ENCODE results near the gene UBR7.

UBR7 gene

DNA sequence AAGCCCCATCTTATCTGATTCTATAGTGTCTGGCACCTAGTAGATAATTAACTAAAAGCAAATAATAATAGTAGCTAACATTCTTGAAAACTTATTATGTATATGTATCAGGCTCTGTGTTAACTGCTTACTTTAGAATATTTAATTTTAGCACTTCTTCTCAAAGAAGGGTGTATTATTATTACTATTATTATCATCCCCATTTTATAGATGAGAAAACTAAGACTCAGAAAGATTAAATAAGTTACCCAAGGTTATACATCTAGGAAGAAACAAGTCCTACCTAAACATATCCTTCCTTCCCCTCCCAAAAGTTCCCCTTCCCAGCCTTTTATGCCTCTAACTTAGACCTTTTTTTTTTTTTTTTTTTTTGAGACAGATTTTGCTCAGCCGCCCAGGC, 61.4 kb downstream of the UBR7 start:
- Histone ChIP-seq H2BK15ac (replicated peaks; ENCODE audit: low read depth) (no peak overlapping the region), H3K4me3 (ENCODE audit: low read length) (no peak overlapping the region), H4K8ac (ENCODE audit: low read depth, low read length) (no peak overlapping the region), H3K18ac (ENCODE audit: low read length) (no peak overlapping the region), H2BK120ac (ENCODE audit: low read depth, low read length) (no peak overlapping the region), H3K36me3 (ENCODE audit: control insufficient read depth, insufficient read depth, low read length) (peaks cover 3% of the 10 kb centered on the region), H2BK5ac (ENCODE audit: low read length) (no peak overlapping the region), H3K4me1 (ENCODE audit: control insufficient read depth, low read depth, low read length) (peaks cover 4% of the 10 kb centered on the region), H3K27me3 (ENCODE audit: insufficient read depth, low read length, poor library complexity) (no peaks in the 10 kb centered on the region), H3K4ac (ENCODE audit: low read depth, low read length) (no peak overlapping the region), H3K56ac (ENCODE audit: low read length) (no peak overlapping the region), H3K27ac (ENCODE audit: low read depth, low read length) (no peak overlapping the region), H3K79me2 (ENCODE audit: control insufficient read depth, insufficient read depth, low read length) (peaks cover 2% of the 10 kb centered on the region), H3K79me1 (ENCODE audit: low read length) (peaks cover 13% of the 10 kb centered on the region), H3K9ac (ENCODE audit: low read length) (no peak overlapping the region), H3K4me2 (ENCODE audit: low read length) (no peak overlapping the region), H3K23ac (ENCODE audit: low read length) (no peak overlapping the region), H2AK5ac (ENCODE audit: low read length) (no peak overlapping the region), H4K5ac (ENCODE audit: low read length) (no peak overlapping the region)
- no peak for DNase-seq
- WGBS (ENCODE audit: extremely low coverage, insufficient coverage, low lambda C conversion rate), result no CpG with 5 or more reads among the region's 1 CpG

- no peak overlapping the region for H3K23ac ChIP-seq (ENCODE audit: low read length)
- no peak overlapping the region for H3K4me3 ChIP-seq (ENCODE audit: low read length)
- no peaks in the 10 kb centered on the region for H3K27me3 ChIP-seq (ENCODE audit: insufficient read depth, low read length, poor library complexity)
- no peak overlapping the region for H3K4ac ChIP-seq (ENCODE audit: low read depth, low read length)
- no peak overlapping the region for H2BK5ac ChIP-seq (ENCODE audit: low read length)
- H3K9ac ChIP-seq (ENCODE audit: low read length), result no peak overlapping the region
- no peak overlapping the region for H4K8ac ChIP-seq (ENCODE audit: low read depth, low read length)
- H3K27ac ChIP-seq (ENCODE audit: low read depth, low read length), result no peak overlapping the region
- no peak overlapping the region for H2AK5ac ChIP-seq (ENCODE audit: low read length)
- no peaks in the 10 kb centered on the region for H3K36me3 ChIP-seq (ENCODE audit: control insufficient read depth, insufficient read depth, low read length)
- peak; percentile 36 for DNase-seq
- H3K18ac ChIP-seq (ENCODE audit: low read length), result no peak overlapping the region
- no CpG with 5 or more reads among the region's 10 CpGs for WGBS (ENCODE audit: extremely low coverage, insufficient coverage, low lambda C conversion rate)
- peaks cover 3% of the 10 kb centered on the region for H3K79me2 ChIP-seq (ENCODE audit: control insufficient read depth, insufficient read depth, low read length)
- peaks cover 16% of the 10 kb centered on the region for H3K79me1 ChIP-seq (ENCODE audit: low read length)
- H3K4me2 ChIP-seq (ENCODE audit: low read length), result no peak overlapping the region
- H3K4me1 ChIP-seq (ENCODE audit: control insufficient read depth, low read depth, low read length), result peaks cover 4% of the 10 kb centered on the region
- H2BK120ac ChIP-seq (ENCODE audit: low read depth, low read length), result no peak overlapping the region
- no peak overlapping the region for H3K56ac ChIP-seq (ENCODE audit: low read length)
- no peak overlapping the region for H2BK15ac ChIP-seq (replicated peaks; ENCODE audit: low read depth)
- no peak overlapping the region for H4K5ac ChIP-seq (ENCODE audit: low read length)
Measured at GRCh38 chr14:93269341-93270068, 62.4 kb downstream of the UBR7 start.

GRCh38 chr14:93271111-93271510, 64.1 kb downstream of the UBR7 start:
- no peaks in the 10 kb centered on the region for H3K36me3 ChIP-seq (ENCODE audit: control insufficient read depth, insufficient read depth, low read length)
- H2BK120ac ChIP-seq (ENCODE audit: low read depth, low read length), result no peak overlapping the region
- no peak overlapping the region for H2AK5ac ChIP-seq (ENCODE audit: low read length)
- peaks cover 4% of the 10 kb centered on the region for H3K4me1 ChIP-seq (ENCODE audit: control insufficient read depth, low read depth, low read length)
- DNase-seq, result no peak
- H3K27me3 ChIP-seq (ENCODE audit: insufficient read depth, low read length, poor library complexity), result no peaks in the 10 kb centered on the region
- no peak overlapping the region for H2BK5ac ChIP-seq (ENCODE audit: low read length)
- no peak overlapping the region for H3K23ac ChIP-seq (ENCODE audit: low read length)
- no peak overlapping the region for H3K27ac ChIP-seq (ENCODE audit: low read depth, low read length)
- H3K4ac ChIP-seq (ENCODE audit: low read depth, low read length), result no peak overlapping the region
- H4K5ac ChIP-seq (ENCODE audit: low read length), result no peak overlapping the region
- peaks cover 3% of the 10 kb centered on the region for H3K79me2 ChIP-seq (ENCODE audit: control insufficient read depth, insufficient read depth, low read length)
- H3K9ac ChIP-seq (ENCODE audit: low read length), result no peak overlapping the region
- H3K79me1 ChIP-seq (ENCODE audit: low read length), result peaks cover 14% of the 10 kb centered on the region
- no peak overlapping the region for H4K8ac ChIP-seq (ENCODE audit: low read depth, low read length)
- no peak overlapping the region for H3K4me2 ChIP-seq (ENCODE audit: low read length)
- no CpG with 5 or more reads among the region's 6 CpGs for WGBS (ENCODE audit: extremely low coverage, insufficient coverage, low lambda C conversion rate)
- H3K4me3 ChIP-seq (ENCODE audit: low read length), result no peak overlapping the region
- H3K18ac ChIP-seq (ENCODE audit: low read length), result no peak overlapping the region
- H2BK15ac ChIP-seq (replicated peaks; ENCODE audit: low read depth), result no peak overlapping the region
- H3K56ac ChIP-seq (ENCODE audit: low read length), result no peak overlapping the region

DNA sequence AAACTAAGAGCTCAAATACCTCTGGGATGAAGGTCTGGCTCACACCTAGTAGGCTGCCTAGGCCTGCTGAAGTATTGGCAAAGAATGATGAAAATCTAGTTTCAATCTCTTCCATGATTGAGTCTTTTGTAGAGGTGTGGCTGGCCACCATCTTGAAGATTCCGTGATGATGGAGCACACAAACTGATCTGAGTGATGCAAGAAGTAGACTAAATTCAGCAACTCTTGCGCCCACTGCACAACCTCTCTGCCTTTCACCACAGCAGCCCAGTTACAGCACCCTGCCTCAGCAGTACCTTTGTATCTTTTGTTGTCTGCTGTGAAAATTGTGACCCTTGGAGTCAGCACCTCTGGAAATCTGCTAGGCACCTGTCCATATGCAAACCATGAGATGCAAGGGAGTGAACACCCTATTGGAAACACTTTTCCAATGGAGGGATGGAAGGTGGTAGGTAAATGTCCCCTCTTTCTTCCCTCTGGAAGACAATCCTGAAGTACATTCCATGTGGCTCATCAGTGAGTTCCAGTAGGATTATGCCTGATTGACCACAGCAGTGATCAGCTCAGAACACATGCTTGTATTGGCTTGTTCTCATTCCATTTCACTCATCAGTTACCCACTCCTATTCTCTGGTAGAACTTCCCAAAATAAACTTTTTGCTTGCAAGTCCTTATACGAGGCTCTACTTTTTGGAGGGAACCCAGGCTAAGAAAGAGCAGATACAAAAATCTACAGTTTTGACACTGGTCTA, 67.2 kb downstream of the UBR7 start:
- Histone ChIP-seq H3K36me3 (ENCODE audit: control insufficient read depth, insufficient read depth, low read length) (no peaks in the 10 kb centered on the region), H3K4me3 (ENCODE audit: low read length) (no peak overlapping the region), H2BK15ac (replicated peaks; ENCODE audit: low read depth) (no peak overlapping the region), H3K79me1 (ENCODE audit: low read length) (peaks cover 13% of the 10 kb centered on the region), H4K8ac (ENCODE audit: low read depth, low read length) (no peak overlapping the region), H3K9ac (ENCODE audit: low read length) (no peak overlapping the region), H2AK5ac (ENCODE audit: low read length) (no peak overlapping the region), H3K56ac (ENCODE audit: low read length) (no peak overlapping the region), H3K4me2 (ENCODE audit: low read length) (no peak overlapping the region), H3K27me3 (ENCODE audit: insufficient read depth, low read length, poor library complexity) (no peaks in the 10 kb centered on the region), H3K23ac (ENCODE audit: low read length) (no peak overlapping the region), H2BK5ac (ENCODE audit: low read length) (no peak overlapping the region), H3K18ac (ENCODE audit: low read length) (no peak overlapping the region), H2BK120ac (ENCODE audit: low read depth, low read length) (no peak overlapping the region), H3K79me2 (ENCODE audit: control insufficient read depth, insufficient read depth, low read length) (peaks cover 3% of the 10 kb centered on the region), H3K4ac (ENCODE audit: low read depth, low read length) (no peak overlapping the region), H3K4me1 (ENCODE audit: control insufficient read depth, low read depth, low read length) (peaks cover 4% of the 10 kb centered on the region), H4K5ac (ENCODE audit: low read length) (no peak overlapping the region), H3K27ac (ENCODE audit: low read depth, low read length) (no peak overlapping the region)
- DNase-seq, result no peak
- no CpG with 5 or more reads among the region's 3 CpGs for WGBS (ENCODE audit: extremely low coverage, insufficient coverage, low lambda C conversion rate)

GRCh38 chr14:93276031-93276716, 69.1 kb downstream of the UBR7 start:
- H4K5ac ChIP-seq (ENCODE audit: low read length), result no peak overlapping the region
- no peaks in the 10 kb centered on the region for H3K27me3 ChIP-seq (ENCODE audit: insufficient read depth, low read length, poor library complexity)
- H3K4ac ChIP-seq (ENCODE audit: low read depth, low read length), result no peak overlapping the region
- no peak overlapping the region for H2BK5ac ChIP-seq (ENCODE audit: low read length)
- peaks cover 3% of the 10 kb centered on the region for H3K79me2 ChIP-seq (ENCODE audit: control insufficient read depth, insufficient read depth, low read length)
- H3K36me3 ChIP-seq (ENCODE audit: control insufficient read depth, insufficient read depth, low read length), result no peaks in the 10 kb centered on the region
- H3K4me3 ChIP-seq (ENCODE audit: low read length), result no peak overlapping the region
- no peak overlapping the region for H3K18ac ChIP-seq (ENCODE audit: low read length)
- H2BK15ac ChIP-seq (replicated peaks; ENCODE audit: low read depth), result no peak overlapping the region
- H3K23ac ChIP-seq (ENCODE audit: low read length), result no peak overlapping the region
- H3K4me1 ChIP-seq (ENCODE audit: control insufficient read depth, low read depth, low read length), result peaks cover 4% of the 10 kb centered on the region
- no peak overlapping the region for H2BK120ac ChIP-seq (ENCODE audit: low read depth, low read length)
- no peak overlapping the region for H3K4me2 ChIP-seq (ENCODE audit: low read length)
- WGBS (ENCODE audit: extremely low coverage, insufficient coverage, low lambda C conversion rate), result no CpG with 5 or more reads among the region's 3 CpGs
- no peak for DNase-seq
- H2AK5ac ChIP-seq (ENCODE audit: low read length), result no peak overlapping the region
- H3K79me1 ChIP-seq (ENCODE audit: low read length), result peaks cover 12% of the 10 kb centered on the region
- H4K8ac ChIP-seq (ENCODE audit: low read depth, low read length), result no peak overlapping the region
- no peak overlapping the region for H3K56ac ChIP-seq (ENCODE audit: low read length)
- H3K9ac ChIP-seq (ENCODE audit: low read length), result no peak overlapping the region
- no peak overlapping the region for H3K27ac ChIP-seq (ENCODE audit: low read depth, low read length)
